Thyroid gland (tissue), 4 donors: Measurements from ENCODE around the gene TRIM41.

Source experiments
- CTCF ChIP-seq, 6 experiments: fragments of 200-600 bp in 3 of 6; fragments of 450-650 bp in 3 of 6; sonication (generic) in 3 of 6; IDR thresholded peaks; one replicate each; pipeline ENCODE4 v1.5.1; 2016 to 2019; ENCODE audit warnings: antibody characterized with exemption in 6 of 6, mild to moderate bottlenecking in 2 of 6, inconsistent platforms in 1 of 6, moderate library complexity in 1 of 6
- POLR2A ChIP-seq, 2 donors: fragments of 450-650 bp; IDR thresholded peaks; one replicate each; pipeline ENCODE4 v1.6.1; 2017; ENCODE audit warnings: antibody characterized with exemption in 2 of 2, mild to moderate bottlenecking in 2 of 2, moderate library complexity in 1 of 2

- TF ChIP-seq POLR2A (IDR thresholded peaks at IDR 0.05), result peak in 1 of 2 donors; percentile 77
- no peak for TF ChIP-seq CTCF (IDR thresholded peaks at IDR 0.05)
Measured at GRCh38 chr5:181191526-181192336, 31.4 kb upstream of the TRIM41 start.
